ENCODE results near the gene INAVA. TPM values are rescaled to one million over a fixed set of nuclear protein-coding genes. Genes with fewer than 3 reads are reported as not detected.

The INAVA gene
- total RNA-seq, 6 donors from 2014 or later = 8.9 to 21.0 (median 16.3) TPM

DNA sequence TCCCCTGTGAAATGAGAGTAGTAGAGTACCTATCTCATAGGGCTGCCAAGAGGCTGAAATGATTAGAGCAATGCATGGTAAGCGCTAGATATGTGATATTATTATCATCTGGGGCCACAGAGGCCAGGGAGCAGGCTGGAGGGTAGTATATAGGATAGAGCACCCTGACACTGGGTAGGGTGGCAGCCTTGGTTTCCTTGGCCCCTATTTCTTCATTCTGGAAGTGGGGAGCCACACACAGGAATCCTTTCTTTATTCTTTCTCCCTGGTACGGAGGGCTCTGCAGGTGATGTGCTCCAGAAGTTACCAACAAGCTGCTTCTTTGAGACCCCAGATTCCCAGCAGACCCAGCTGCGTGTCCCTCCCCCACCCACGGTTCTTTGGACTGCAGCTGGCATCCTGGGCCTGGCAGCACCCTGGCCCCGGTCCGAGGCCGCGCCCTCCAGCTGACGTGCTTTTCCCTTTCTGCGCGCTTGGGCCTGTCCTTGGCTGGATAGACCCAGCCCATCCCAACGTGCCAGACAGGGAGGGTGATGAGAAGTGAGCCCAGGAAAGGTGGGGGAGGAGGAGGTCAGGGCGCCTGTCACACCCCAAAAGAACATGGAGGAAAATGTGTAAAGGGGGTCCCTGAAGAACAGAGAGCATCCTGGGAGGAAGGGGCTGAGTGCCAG, 18.2 kb downstream of the INAVA start:
- H3K27me3 ChIP-seq = no peaks in the 10 kb centered on the region
- H3K36me3 ChIP-seq = no peaks in the 10 kb centered on the region
- DNase-seq = no peak
- TF ChIP-seq CTCF (IDR thresholded peaks at IDR 0.05) (no peak), POLR2AphosphoS5 (IDR thresholded peaks at IDR 0.05) (no peak), POLR2A (IDR thresholded peaks at IDR 0.05) (no peak)
- H3K9me3 ChIP-seq = no peaks in the 10 kb centered on the region
- no peak for ATAC-seq (ENCODE audit: low FRiP score in 2 of 2)
- H3K27ac ChIP-seq = no peak overlapping the region
- H3K4me3 ChIP-seq = no peak overlapping the region
- 87 to 92% methylated on average over 13 of the region's 13 CpGs for WGBS, 2 donors
- no peaks in the 10 kb centered on the region for H3K4me1 ChIP-seq

DNA sequence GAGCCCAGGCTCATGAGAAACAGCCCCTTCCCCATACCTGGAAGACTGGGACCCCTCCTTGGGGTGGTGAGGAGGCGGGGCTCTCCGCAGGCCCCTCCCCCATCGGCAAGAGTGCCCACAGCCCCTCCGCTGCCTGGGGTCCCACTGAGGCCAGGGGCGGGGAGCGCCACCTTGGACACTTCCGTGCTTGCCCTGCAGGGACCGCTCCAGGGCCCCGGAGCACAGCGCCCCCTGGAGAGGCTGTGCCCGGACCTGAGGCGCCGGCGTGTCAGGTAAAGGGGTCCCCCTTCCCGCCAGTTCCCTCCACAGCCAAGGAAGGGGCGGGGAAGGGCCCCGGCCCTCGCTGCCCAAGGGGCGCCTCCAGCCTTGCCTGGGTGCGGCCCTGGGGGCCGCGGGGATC, 21.5 kb downstream of the INAVA start:
- Histone ChIP-seq H3K36me3 (no peaks in the 10 kb centered on the region), H3K9me3 (no peaks in the 10 kb centered on the region), H3K4me3 (no peak overlapping the region), H3K4me1 (no peaks in the 10 kb centered on the region), H3K27me3 (no peaks in the 10 kb centered on the region), H3K27ac (no peak overlapping the region)
- WGBS, 2 donors = 57 to 69% methylated on average over 7 to 13 of the region's 22 CpGs
- ATAC-seq (ENCODE audit: low FRiP score in 2 of 2) = peak in 1 of 2 donors; percentile 17
- no peak for TF ChIP-seq POLR2A (IDR thresholded peaks at IDR 0.05)
- DNase-seq = no peak

- no peaks in the 10 kb centered on the region for H3K4me1 ChIP-seq
- DNase-seq (no peak), ATAC-seq (ENCODE audit: low FRiP score in 2 of 2) (no peak)
- H3K9me3 ChIP-seq = no peaks in the 10 kb centered on the region
- H3K27ac ChIP-seq = no peak overlapping the region
- no peak overlapping the region for H3K4me3 ChIP-seq
- H3K27me3 ChIP-seq = no peaks in the 10 kb centered on the region
- TF ChIP-seq EP300 (IDR thresholded peaks at IDR 0.05) (no peak), POLR2AphosphoS5 (IDR thresholded peaks at IDR 0.05) (no peak), CTCF (IDR thresholded peaks at IDR 0.05) (no peak), POLR2A (IDR thresholded peaks at IDR 0.05) (no peak)
- H3K36me3 ChIP-seq = no peaks in the 10 kb centered on the region
- 82 to 84% methylated on average over 11 of the region's 11 CpGs for WGBS, 2 donors
Measured at GRCh38 chr1:200916681-200917080, 22.0 kb downstream of the INAVA start.

- H3K4me1 ChIP-seq = no peaks in the 10 kb centered on the region
- H3K9me3 ChIP-seq = no peaks in the 10 kb centered on the region
- no peaks in the 10 kb centered on the region for H3K27me3 ChIP-seq
- no peak overlapping the region for H3K4me3 ChIP-seq
- 78 to 80% methylated on average over 7 of the region's 7 CpGs for WGBS, 2 donors
- TF ChIP-seq POLR2AphosphoS5 (IDR thresholded peaks at IDR 0.05) (no peak), EP300 (IDR thresholded peaks at IDR 0.05) (no peak), CTCF (IDR thresholded peaks at IDR 0.05) (no peak), POLR2A (IDR thresholded peaks at IDR 0.05) (no peak)
- no peaks in the 10 kb centered on the region for H3K36me3 ChIP-seq
- no peak overlapping the region for H3K27ac ChIP-seq
- ATAC-seq (ENCODE audit: low FRiP score in 2 of 2) (no peak), DNase-seq (no peak)
Measured at GRCh38 chr1:200917291-200917817, 22.7 kb downstream of the INAVA start.

DNA sequence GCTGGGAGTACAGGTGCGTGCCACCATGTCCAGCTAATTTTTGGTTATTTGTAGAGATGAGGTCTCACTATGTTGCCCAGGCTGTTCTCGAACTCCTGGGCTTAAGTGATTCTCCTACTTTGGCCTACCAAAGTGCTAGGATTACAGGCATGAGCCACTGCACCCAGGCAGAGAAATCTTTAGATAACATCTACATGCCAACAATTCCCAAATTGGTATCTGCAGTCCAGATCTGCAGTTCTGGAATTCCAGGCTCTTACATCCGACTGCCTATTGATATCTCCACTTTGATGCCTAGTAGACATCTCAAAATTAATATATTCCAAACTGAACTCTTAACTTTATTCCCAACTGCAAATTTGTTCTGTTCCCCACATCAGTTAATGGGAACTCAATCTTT, 23.3 kb downstream of the INAVA start:
- Histone ChIP-seq H3K4me1 (no peaks in the 10 kb centered on the region), H3K4me3 (no peak overlapping the region), H3K9me3 (no peaks in the 10 kb centered on the region), H3K27me3 (no peaks in the 10 kb centered on the region), H3K27ac (no peak overlapping the region), H3K36me3 (no peaks in the 10 kb centered on the region)
- ATAC-seq (ENCODE audit: low FRiP score in 2 of 2) = no peak
- 93 to 100% methylated on average over 3 of the region's 3 CpGs for WGBS, 2 donors
- DNase-seq = no peak
- TF ChIP-seq POLR2A (IDR thresholded peaks at IDR 0.05) (no peak), CTCF (IDR thresholded peaks at IDR 0.05) (no peak), POLR2AphosphoS5 (IDR thresholded peaks at IDR 0.05) (no peak), EP300 (IDR thresholded peaks at IDR 0.05) (no peak)

All from upper lobe of left lung (tissue), 6 donors.